Midbrain (tissue), 1 donor: ENCODE data around the gene KIRREL3.

Experiments used
- DNase-seq: peaks from one replicate; lab custom pipeline; 2025; lab: John Stamatoyannopoulos, UW

Gene KIRREL3

GRCh38 chr11:126704096-126704495 is 296.5 kb downstream of the KIRREL3 start:
- no peak for DNase-seq

GRCh38 chr11:126703662-126704061 is 296.9 kb downstream of the KIRREL3 start:
- DNase-seq = no peak

GRCh38 chr11:126702987-126703386 is 297.6 kb downstream of the KIRREL3 start:
- peak; percentile 47 for DNase-seq

- DNase-seq = no peak
Measured at GRCh38 chr11:126702165-126702720, 298.3 kb downstream of the KIRREL3 start.

GRCh38 chr11:126701520-126701897 is 299.1 kb downstream of the KIRREL3 start:
- DNase-seq = no peak

GRCh38 chr11:126700768-126701519 is 299.6 kb downstream of the KIRREL3 start:
- peak; percentile 64 for DNase-seq

- no peak for DNase-seq
Measured at GRCh38 chr11:126698576-126698975, 302.0 kb downstream of the KIRREL3 start.

- no peak for DNase-seq
Measured at GRCh38 chr11:126697936-126698335, 302.6 kb downstream of the KIRREL3 start.

- DNase-seq = no peak
Measured at GRCh38 chr11:126696982-126697381, 303.6 kb downstream of the KIRREL3 start.

GRCh38 chr11:126695293-126695692 is 305.3 kb downstream of the KIRREL3 start:
- no peak for DNase-seq

- no peak for DNase-seq
Measured at GRCh38 chr11:126694065-126694625, 306.4 kb downstream of the KIRREL3 start.

- DNase-seq = no peak
Measured at GRCh38 chr11:126687477-126687876, 313.1 kb downstream of the KIRREL3 start.

GRCh38 chr11:126686938-126687337 is 313.6 kb downstream of the KIRREL3 start:
- no peak for DNase-seq

- no peak for DNase-seq
Measured at GRCh38 chr11:126683766-126684728, 316.5 kb downstream of the KIRREL3 start.

GRCh38 chr11:126682590-126682989 is 318.0 kb downstream of the KIRREL3 start:
- DNase-seq = no peak

GRCh38 chr11:126680700-126681099 is 319.9 kb downstream of the KIRREL3 start:
- no peak for DNase-seq

GRCh38 chr11:126680131-126680530 is 320.4 kb downstream of the KIRREL3 start:
- peak; percentile 29 for DNase-seq

GRCh38 chr11:126679033-126679432 is 321.5 kb downstream of the KIRREL3 start:
- DNase-seq = no peak

- no peak for DNase-seq
Measured at GRCh38 chr11:126676536-126676935, 324.0 kb downstream of the KIRREL3 start.

GRCh38 chr11:126673319-126673718 is 327.3 kb downstream of the KIRREL3 start:
- DNase-seq = no peak

GRCh38 chr11:126669416-126669815 is 331.2 kb downstream of the KIRREL3 start:
- DNase-seq = no peak

- DNase-seq = no peak
Measured at GRCh38 chr11:126664643-126665042, 335.9 kb downstream of the KIRREL3 start.
